Measurements from ENCODE around the gene UGGT1. TPM values are rescaled to one million over a fixed set of nuclear protein-coding genes. Genes with fewer than 3 reads are reported as not detected.

Gene UGGT1
- total RNA-seq, 1 experiment from 2014 or later: 51.8 TPM

DNA sequence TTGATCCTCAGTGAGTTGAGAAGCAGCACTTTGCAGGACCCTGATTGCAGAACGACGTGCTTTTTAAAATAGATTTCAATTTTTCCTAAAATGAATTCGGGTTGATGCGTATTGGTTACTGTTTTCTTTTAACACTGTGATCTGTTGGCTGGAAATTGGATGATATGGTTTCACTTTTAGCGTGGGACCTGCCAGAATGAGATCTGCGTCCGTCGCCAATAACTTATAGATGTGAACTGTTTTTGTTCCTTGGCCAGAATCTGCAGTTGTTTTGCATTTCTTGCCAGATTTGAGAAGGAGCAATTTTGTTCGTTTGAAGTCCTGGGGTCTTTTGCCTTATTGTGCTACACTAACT lies 703 bp downstream of the UGGT1 start (continued):
- TF ChIP-seq YY1 (IDR thresholded peaks at IDR 0.05; ENCODE audit: extremely low read depth, insufficient replicate concordance, low read depth, low read length) (no peak), SIN3A (IDR thresholded peaks at IDR 0.05; ENCODE audit: low read depth) (no peak), ZNF274 (IDR thresholded peaks at IDR 0.05; ENCODE audit: low read depth, low read length) (no peak), POLR2A (IDR thresholded peaks at IDR 0.05; ENCODE audit: borderline replicate concordance, extremely low read depth, insufficient read depth, insufficient read length) (no peak), ZFX (IDR thresholded peaks at IDR 0.05) (no peak)

DNA sequence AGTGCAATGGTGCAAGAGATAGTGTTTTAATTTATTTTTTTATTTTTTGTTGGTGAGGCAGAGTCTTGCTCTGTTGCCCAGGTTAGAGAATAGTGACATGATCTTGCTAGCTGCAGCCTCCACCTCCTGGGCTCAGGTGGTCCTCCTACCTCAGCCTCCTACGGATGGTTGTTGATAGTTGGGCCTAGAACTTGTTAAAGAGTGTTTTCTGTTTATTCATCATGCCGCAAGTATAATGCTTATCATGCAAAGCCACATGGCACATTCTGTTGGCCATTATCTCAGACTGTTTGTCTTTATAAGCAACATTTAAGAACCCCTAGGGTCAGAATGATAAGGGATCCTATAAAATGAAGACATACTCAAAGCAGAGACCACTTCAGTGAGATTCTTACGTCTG lies 1.7 kb downstream of the UGGT1 start:
- POLR2A ChIA-PET: interaction anchor here (2.8 kb wide), 1 partner anchor 9 kb away, joined by 15 read pairs; no protein-coding TSS in a partner anchor
- H3K9me2 ChIP-seq (ENCODE audit: insufficient read depth): no peaks in the 10 kb centered on the region
- H2AFZ ChIP-seq (ENCODE audit: low read depth, low read length, poor library complexity, severe bottlenecking): no peak overlapping the region
- DNase-seq (ENCODE audit: low read depth, low spot score): no peak
- H3K4me1 ChIP-seq (ENCODE audit: control insufficient read depth in 1 of 2, insufficient read depth in 2 of 2, low read length in 2 of 2): peaks cover 4 to 11% of the 10 kb centered on the region in 2 experiments; a peak in 2 of 4 replicates
- H3K9ac ChIP-seq (ENCODE audit: low read length): no peak overlapping the region
- no peak for ATAC-seq
- RAD21 ChIA-PET (ENCODE audit: low non-redundant PET in 1 of 2, low total read pairs in 2 of 2, uncharacterized antibody in 2 of 2, unreplicated experiment in 2 of 2): no interaction called here
- H3K4me2 ChIP-seq (ENCODE audit: low read length): peak overlapping the region; percentile 79; the same call in 1 of the 2 replicates
- H3K27me3 ChIP-seq (ENCODE audit: insufficient read depth, low read length): no peaks in the 10 kb centered on the region
- peaks cover 57% of the 10 kb centered on the region for H3K79me2 ChIP-seq (ENCODE audit: insufficient read depth, low read length)
- BruUV-seq (replicated peaks): no TSS peak
- no peaks in the 10 kb centered on the region; a peak in 1 of 4 replicates for H3K36me3 ChIP-seq (ENCODE audit: control insufficient read depth in 1 of 2, insufficient read depth in 2 of 2, low read length in 2 of 2)
- no peaks in the 10 kb centered on the region for H3K9me3 ChIP-seq (ENCODE audit: control insufficient read depth in 1 of 2, insufficient read depth in 1 of 2, low read depth in 1 of 2, low read length in 2 of 2)
- no peak overlapping the region for H3K4me3 ChIP-seq (replicated peaks in 1 of 2; ENCODE audit: low read depth in 1 of 2, low read length in 2 of 2)
- intact Hi-C loops (cut with micrococcal nuclease): loop anchor here (5.0 kb wide), 1 partner anchor 65 kb away; the partner anchor contains the start of gene SAP130
- no peak overlapping the region for H3K27ac ChIP-seq (ENCODE audit: low read depth, low read length)
- no peaks in the 10 kb centered on the region for H4K20me1 ChIP-seq (ENCODE audit: insufficient read depth)
- CTCF ChIA-PET: no interaction called here
- TF ChIP-seq, protein P1, sequence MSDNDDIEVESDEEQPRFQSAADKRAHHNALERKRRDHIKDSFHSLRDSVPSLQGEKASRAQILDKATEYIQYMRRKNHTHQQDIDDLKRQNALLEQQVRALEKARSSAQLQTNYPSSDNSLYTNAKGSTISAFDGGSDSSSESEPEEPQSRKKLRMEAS (IDR thresholded peaks at IDR 0.05): no peak
- TF ChIP-seq ELF1 (IDR thresholded peaks at IDR 0.05; ENCODE audit: borderline replicate concordance, low read depth) (no peak), EZH2 (IDR thresholded peaks at IDR 0.05) (no peak), CEBPB (IDR thresholded peaks at IDR 0.05; ENCODE audit: low read depth) (no peak), RAD21 (IDR thresholded peaks at IDR 0.05; ENCODE audit: low read depth) (no peak), SIN3A (IDR thresholded peaks at IDR 0.05; ENCODE audit: low read depth) (no peak), SP1 (IDR thresholded peaks at IDR 0.05; ENCODE audit: low read depth) (no peak), CBX3 (IDR thresholded peaks at IDR 0.05; ENCODE audit: low read depth) (no peak), YY1 (IDR thresholded peaks at IDR 0.05; ENCODE audit: extremely low read depth, insufficient replicate concordance, low read depth, low read length) (no peak), SRF (IDR thresholded peaks at IDR 0.05; ENCODE audit: low read depth) (no peak), FOSL1 (IDR thresholded peaks at IDR 0.05; ENCODE audit: low read depth) (no peak), POLR2A (IDR thresholded peaks at IDR 0.05; ENCODE audit: borderline replicate concordance, extremely low read depth, insufficient read depth, insufficient read length) (no peak), JUND (IDR thresholded peaks at IDR 0.05) (no peak)
- TF ChIP-seq, protein P2, sequence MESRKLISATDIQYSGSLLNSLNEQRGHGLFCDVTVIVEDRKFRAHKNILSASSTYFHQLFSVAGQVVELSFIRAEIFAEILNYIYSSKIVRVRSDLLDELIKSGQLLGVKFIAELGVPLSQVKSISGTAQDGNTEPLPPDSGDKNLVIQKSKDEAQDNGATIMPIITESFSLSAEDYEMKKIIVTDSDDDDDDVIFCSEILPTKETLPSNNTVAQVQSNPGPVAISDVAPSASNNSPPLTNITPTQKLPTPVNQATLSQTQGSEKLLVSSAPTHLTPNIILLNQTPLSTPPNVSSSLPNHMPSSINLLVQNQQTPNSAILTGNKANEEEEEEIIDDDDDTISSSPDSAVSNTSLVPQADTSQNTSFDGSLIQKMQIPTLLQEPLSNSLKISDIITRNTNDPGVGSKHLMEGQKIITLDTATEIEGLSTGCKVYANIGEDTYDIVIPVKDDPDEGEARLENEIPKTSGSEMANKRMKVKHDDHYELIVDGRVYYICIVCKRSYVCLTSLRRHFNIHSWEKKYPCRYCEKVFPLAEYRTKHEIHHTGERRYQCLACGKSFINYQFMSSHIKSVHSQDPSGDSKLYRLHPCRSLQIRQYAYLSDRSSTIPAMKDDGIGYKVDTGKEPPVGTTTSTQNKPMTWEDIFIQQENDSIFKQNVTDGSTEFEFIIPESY (IDR thresholded peaks at IDR 0.05; ENCODE audit: extremely low read depth, insufficient replicate concordance, low read length): no peak
- TF ChIP-seq, protein P3, sequence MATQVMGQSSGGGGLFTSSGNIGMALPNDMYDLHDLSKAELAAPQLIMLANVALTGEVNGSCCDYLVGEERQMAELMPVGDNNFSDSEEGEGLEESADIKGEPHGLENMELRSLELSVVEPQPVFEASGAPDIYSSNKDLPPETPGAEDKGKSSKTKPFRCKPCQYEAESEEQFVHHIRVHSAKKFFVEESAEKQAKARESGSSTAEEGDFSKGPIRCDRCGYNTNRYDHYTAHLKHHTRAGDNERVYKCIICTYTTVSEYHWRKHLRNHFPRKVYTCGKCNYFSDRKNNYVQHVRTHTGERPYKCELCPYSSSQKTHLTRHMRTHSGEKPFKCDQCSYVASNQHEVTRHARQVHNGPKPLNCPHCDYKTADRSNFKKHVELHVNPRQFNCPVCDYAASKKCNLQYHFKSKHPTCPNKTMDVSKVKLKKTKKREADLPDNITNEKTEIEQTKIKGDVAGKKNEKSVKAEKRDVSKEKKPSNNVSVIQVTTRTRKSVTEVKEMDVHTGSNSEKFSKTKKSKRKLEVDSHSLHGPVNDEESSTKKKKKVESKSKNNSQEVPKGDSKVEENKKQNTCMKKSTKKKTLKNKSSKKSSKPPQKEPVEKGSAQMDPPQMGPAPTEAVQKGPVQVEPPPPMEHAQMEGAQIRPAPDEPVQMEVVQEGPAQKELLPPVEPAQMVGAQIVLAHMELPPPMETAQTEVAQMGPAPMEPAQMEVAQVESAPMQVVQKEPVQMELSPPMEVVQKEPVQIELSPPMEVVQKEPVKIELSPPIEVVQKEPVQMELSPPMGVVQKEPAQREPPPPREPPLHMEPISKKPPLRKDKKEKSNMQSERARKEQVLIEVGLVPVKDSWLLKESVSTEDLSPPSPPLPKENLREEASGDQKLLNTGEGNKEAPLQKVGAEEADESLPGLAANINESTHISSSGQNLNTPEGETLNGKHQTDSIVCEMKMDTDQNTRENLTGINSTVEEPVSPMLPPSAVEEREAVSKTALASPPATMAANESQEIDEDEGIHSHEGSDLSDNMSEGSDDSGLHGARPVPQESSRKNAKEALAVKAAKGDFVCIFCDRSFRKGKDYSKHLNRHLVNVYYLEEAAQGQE (IDR thresholded peaks at IDR 0.05; ENCODE audit: low read depth): no peak
- TF ChIP-seq, protein P4, sequence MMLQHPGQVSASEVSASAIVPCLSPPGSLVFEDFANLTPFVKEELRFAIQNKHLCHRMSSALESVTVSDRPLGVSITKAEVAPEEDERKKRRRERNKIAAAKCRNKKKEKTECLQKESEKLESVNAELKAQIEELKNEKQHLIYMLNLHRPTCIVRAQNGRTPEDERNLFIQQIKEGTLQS (IDR thresholded peaks at IDR 0.05): no peak
- TF ChIP-seq, protein P5, sequence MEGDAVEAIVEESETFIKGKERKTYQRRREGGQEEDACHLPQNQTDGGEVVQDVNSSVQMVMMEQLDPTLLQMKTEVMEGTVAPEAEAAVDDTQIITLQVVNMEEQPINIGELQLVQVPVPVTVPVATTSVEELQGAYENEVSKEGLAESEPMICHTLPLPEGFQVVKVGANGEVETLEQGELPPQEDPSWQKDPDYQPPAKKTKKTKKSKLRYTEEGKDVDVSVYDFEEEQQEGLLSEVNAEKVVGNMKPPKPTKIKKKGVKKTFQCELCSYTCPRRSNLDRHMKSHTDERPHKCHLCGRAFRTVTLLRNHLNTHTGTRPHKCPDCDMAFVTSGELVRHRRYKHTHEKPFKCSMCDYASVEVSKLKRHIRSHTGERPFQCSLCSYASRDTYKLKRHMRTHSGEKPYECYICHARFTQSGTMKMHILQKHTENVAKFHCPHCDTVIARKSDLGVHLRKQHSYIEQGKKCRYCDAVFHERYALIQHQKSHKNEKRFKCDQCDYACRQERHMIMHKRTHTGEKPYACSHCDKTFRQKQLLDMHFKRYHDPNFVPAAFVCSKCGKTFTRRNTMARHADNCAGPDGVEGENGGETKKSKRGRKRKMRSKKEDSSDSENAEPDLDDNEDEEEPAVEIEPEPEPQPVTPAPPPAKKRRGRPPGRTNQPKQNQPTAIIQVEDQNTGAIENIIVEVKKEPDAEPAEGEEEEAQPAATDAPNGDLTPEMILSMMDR (IDR thresholded peaks at IDR 0.05 in 2 of 3, conservative IDR thresholded peaks at IDR 0.05 in 1 of 3; ENCODE audit: borderline replicate concordance in 1 of 3, insufficient read depth in 1 of 3, low read depth in 2 of 3, low read length in 2 of 3): no peak

Measured in HCT116 (cell line).